Endothelial cell of umbilical vein (primary cell): ENCODE data around the gene GOLGA6L6. TPM values are rescaled to one million over a fixed set of nuclear protein-coding genes. Genes with fewer than 3 reads are reported as not detected.
"Not testable (repeated sequence)": the region's sequence is repeated elsewhere in the genome, so short reads cannot be mapped to it uniquely, and the experiment has no call there.

Experiments used
- BruUV-seq: library from RNA; stranded (reverse); fragments of 400-500 nt; replicated peaks from 2 replicates; lab custom pipeline; 2021; lab: Mats Ljungman, UMichigan
- CTCF ChIA-PET: fragments of 300-600, 350-600 bp; sonication (Branson Sonifier 250); formaldehyde crosslinking; loops from one replicate; lab custom pipeline; 2021; ENCODE audit warnings: antibody characterized with exemption, inconsistent platforms; lab: Charles Lee
- POLR2A ChIA-PET: fragments of 300-600, 350-600 bp; sonication (Branson Sonifier 250); formaldehyde crosslinking; loops from one replicate; lab custom pipeline; 2021; ENCODE audit warnings: antibody characterized with exemption, inconsistent platforms; lab: Charles Lee
- DNase-seq: peaks from one replicate; pipeline ENCODE4 v3.0.0-alpha.2; 2011; ENCODE audit warnings: low read depth, low spot score
- FAIRE-seq: peaks from 2 replicates; lab custom pipeline; 2011; peaks lifted over from hg19 to GRCh38; lab: Jason Lieb, UNC
- H2AFZ ChIP-seq: 2 replicates; pipeline ENCODE4 v1.6.0; 2012; ENCODE audit warnings: low read depth, low read length, control low read depth, inconsistent platforms
- H3K27ac ChIP-seq: 2 replicates; pipeline ENCODE4 v1.5.1; 2011; ENCODE audit warnings: low read depth, mild to moderate bottlenecking, control low read depth, low read length, moderate library complexity; ENCODE audit not compliant: insufficient read depth
- H3K27me3 ChIP-seq, 2 experiments: 2 replicates each; pipeline versions ENCODE4 v1.6.0 to v1.6.1; 2011; ENCODE audit warnings: low read length in 2 of 2, mixed read lengths in 1 of 2; ENCODE audit not compliant: control insufficient read depth in 2 of 2, insufficient read depth in 2 of 2
- H3K36me3 ChIP-seq, 2 experiments: 2 replicates in 1 of 2; 3 replicates in 1 of 2; pipeline ENCODE4 v1.5.1; 2011; ENCODE audit warnings: low read length in 2 of 2, mild to moderate bottlenecking in 1 of 2, moderate library complexity in 1 of 2; ENCODE audit not compliant: control insufficient read depth in 2 of 2, insufficient read depth in 2 of 2; ENCODE audit errors: extremely low read depth in 1 of 2
- H3K4me1 ChIP-seq: 3 replicates; pipeline ENCODE4 v1.5.1; 2011; ENCODE audit warnings: mild to moderate bottlenecking, low read length; ENCODE audit not compliant: control insufficient read depth, insufficient read depth; ENCODE audit errors: extremely low read depth
- H3K4me2 ChIP-seq: 2 replicates; pipeline ENCODE4 v1.6.1; 2011; ENCODE audit warnings: low read length, control low read depth, mixed read lengths; ENCODE audit not compliant: insufficient read depth
- H3K4me3 ChIP-seq, 3 experiments: fragments of 200-600 bp in 1 of 3; sonication (generic), shearing (Covaris generic) in 1 of 3; replicated peaks in 1 of 3; 2 replicates each; pipeline ENCODE4 v1.5.1; 2011 to 2016; ENCODE audit warnings: control low read depth in 3 of 3, low read length in 3 of 3, mild to moderate bottlenecking in 2 of 3, inconsistent platforms in 1 of 3, low read depth in 1 of 3, moderate library complexity in 1 of 3; ENCODE audit not compliant: insufficient read depth in 1 of 3
- H3K79me2 ChIP-seq: 2 replicates; pipeline ENCODE4 v1.6.0; 2012; ENCODE audit warnings: low read length, inconsistent platforms; ENCODE audit not compliant: control insufficient read depth, insufficient read depth
- H3K9ac ChIP-seq: replicated peaks from 2 replicates; pipeline ENCODE3; 2011; ENCODE audit warnings: low read length, control low read depth; ENCODE audit not compliant: insufficient read depth; ENCODE audit errors: extremely low read depth
- H3K9me1 ChIP-seq: replicated peaks from 3 replicates; pipeline ENCODE4 v1.6.0; 2011; ENCODE audit warnings: mild to moderate bottlenecking, low read length; ENCODE audit not compliant: control insufficient read depth, insufficient read depth; ENCODE audit errors: extremely low read depth
- H3K9me3 ChIP-seq: replicated peaks from 2 replicates; pipeline ENCODE4 v1.5.1; 2012; ENCODE audit warnings: low read length, inconsistent platforms; ENCODE audit not compliant: control insufficient read depth, insufficient read depth
- H4K20me1 ChIP-seq: replicated peaks from 2 replicates; pipeline ENCODE3; 2011; ENCODE audit warnings: mild to moderate bottlenecking, low read length; ENCODE audit not compliant: control insufficient read depth, insufficient read depth; ENCODE audit errors: extremely low read depth
- dilution Hi-C: fragments of 300-500 bp; cut with MboI; formaldehyde crosslinking; loops from one replicate; pipeline ENCODE4 v1.15.0; 2019; ENCODE audit warnings: low sequenced_read_pairs; ENCODE audit not compliant: extremely low pct_ligation_motif_present
- intact Hi-C: fragments of 100-400 bp; cut with micrococcal nuclease; formaldehyde crosslinking; loops from one replicate; pipeline ENCODE4 v1.10.0; 2022
- polyA plus RNA-seq, 4 experiments: library from polyadenylated mRNA; depleted of rRNA in 3 of 4; stranded (reverse) in 3 of 4; unstranded in 1 of 4; fragments of >200 nt; gene quantifications; 2 replicates each; pipeline versions ENCODE4 v1.2.1 to v1.2.3, GENCODE V29; 2011 to 2012; ENCODE audit warnings: missing spikeins in 1 of 4
- total RNA-seq: library from RNA; stranded (reverse); gene quantifications from 2 replicates; pipeline ENCODE4 v1.2.3, GENCODE V29; 2021

GOLGA6L6 gene
- total and polyA plus RNA-seq, 2 donors (not counting 3 experiments of a cell fraction or from before 2014, with no cell fraction given): not detected

- intact Hi-C loops, H3K9me1 ChIP-seq, H3K4me3 ChIP-seq, H3K9me3 ChIP-seq, dilution Hi-C loops, DNase-seq, H3K79me2 ChIP-seq, H3K4me2 ChIP-seq, CTCF ChIA-PET, H3K27me3 ChIP-seq, H3K4me1 ChIP-seq, H3K27ac ChIP-seq, H4K20me1 ChIP-seq, H2AFZ ChIP-seq, FAIRE-seq, H3K9ac ChIP-seq, BruUV-seq, H3K36me3 ChIP-seq, POLR2A ChIA-PET: not testable (repeated sequence)
These were observed 35.5 kb downstream of the GOLGA6L6 start for GRCh38 chr15:20505926-20506658.

GRCh38 chr15:20502839-20503238 lies 38.8 kb downstream of the GOLGA6L6 start:
- FAIRE-seq, H3K79me2 ChIP-seq, DNase-seq, dilution Hi-C loops, POLR2A ChIA-PET, H3K9ac ChIP-seq, H3K27ac ChIP-seq, H4K20me1 ChIP-seq, H3K9me1 ChIP-seq, H3K4me2 ChIP-seq, H3K4me1 ChIP-seq, H3K4me3 ChIP-seq, H3K27me3 ChIP-seq, CTCF ChIA-PET, H3K36me3 ChIP-seq, intact Hi-C loops, H3K9me3 ChIP-seq, H2AFZ ChIP-seq: not testable (repeated sequence)
- BruUV-seq: TSS peak; percentile 26

- H3K27me3 ChIP-seq, H3K9me3 ChIP-seq, H3K4me3 ChIP-seq, FAIRE-seq, H3K4me1 ChIP-seq, H3K4me2 ChIP-seq, POLR2A ChIA-PET, DNase-seq, H2AFZ ChIP-seq, BruUV-seq, CTCF ChIA-PET, H3K36me3 ChIP-seq, H3K9ac ChIP-seq, dilution Hi-C loops, H3K79me2 ChIP-seq, H3K27ac ChIP-seq, H4K20me1 ChIP-seq, H3K9me1 ChIP-seq, intact Hi-C loops: not testable (repeated sequence)
These were observed 39.9 kb downstream of the GOLGA6L6 start for GRCh38 chr15:20501512-20502222.

GRCh38 chr15:20497781-20498180 lies 43.8 kb downstream of the GOLGA6L6 start:
- CTCF ChIA-PET, FAIRE-seq, intact Hi-C loops, H3K4me3 ChIP-seq, BruUV-seq, H3K4me2 ChIP-seq, POLR2A ChIA-PET, H3K27me3 ChIP-seq, H3K27ac ChIP-seq, H3K79me2 ChIP-seq, H3K9ac ChIP-seq, H4K20me1 ChIP-seq, DNase-seq, H3K9me1 ChIP-seq, dilution Hi-C loops, H3K4me1 ChIP-seq, H3K36me3 ChIP-seq, H3K9me3 ChIP-seq, H2AFZ ChIP-seq: not testable (repeated sequence)
